Progenitor cell of endocrine pancreas (in vitro differentiated cells): Measurements from ENCODE around the gene KLRD1. TPM values are rescaled to one million over a fixed set of nuclear protein-coding genes. Genes with fewer than 3 reads are reported as not detected.

ENCODE experiments used
- DNase-seq: peaks from one replicate; pipeline ENCODE4 v3.0.0; 2021; ENCODE audit warnings: low spot score; ENCODE audit not compliant: unreplicated experiment
- H3K27ac Mint-ChIP-seq: 2 replicates; pipeline ENCODE4 v1.8.0; 2021; ENCODE audit warnings: mild to moderate bottlenecking, moderate library complexity, mixed read lengths
- H3K27me3 Mint-ChIP-seq: 2 replicates; pipeline ENCODE4 v1.8.0; 2021; ENCODE audit warnings: mixed read lengths
- H3K36me3 Mint-ChIP-seq: 2 replicates; pipeline ENCODE4 v1.8.0; 2022; ENCODE audit warnings: mixed read lengths; ENCODE audit not compliant: insufficient read depth
- H3K4me1 Mint-ChIP-seq: 2 replicates; pipeline ENCODE4 v1.8.0; 2021; ENCODE audit warnings: low read depth, mixed read lengths
- H3K4me3 Mint-ChIP-seq: 2 replicates; pipeline ENCODE4 v1.8.0; 2021; ENCODE audit warnings: low read depth, mild to moderate bottlenecking, moderate library complexity, mixed read lengths
- H3K9me3 Mint-ChIP-seq: 2 replicates; pipeline ENCODE4 v1.8.0; 2021; ENCODE audit warnings: low read depth, mixed read lengths
- total RNA-seq: library from RNA; stranded (reverse); gene quantifications from 2 replicates; pipeline ENCODE4 v1.2.1, GENCODE V29; 2021
- TF ChIP-seq, protein P1 (sequence below): fragments of 200-600 bp; sonication (generic); IDR thresholded peaks from one replicate; pipeline ENCODE4 v1.5.0; 2021; ENCODE audit warnings: antibody characterized with exemption, mild to moderate bottlenecking; ENCODE audit not compliant: unreplicated experiment

The KLRD1 gene
- total RNA-seq, 1 donor from 2014 or later = 0.48 TPM

- TF ChIP-seq, protein P1, sequence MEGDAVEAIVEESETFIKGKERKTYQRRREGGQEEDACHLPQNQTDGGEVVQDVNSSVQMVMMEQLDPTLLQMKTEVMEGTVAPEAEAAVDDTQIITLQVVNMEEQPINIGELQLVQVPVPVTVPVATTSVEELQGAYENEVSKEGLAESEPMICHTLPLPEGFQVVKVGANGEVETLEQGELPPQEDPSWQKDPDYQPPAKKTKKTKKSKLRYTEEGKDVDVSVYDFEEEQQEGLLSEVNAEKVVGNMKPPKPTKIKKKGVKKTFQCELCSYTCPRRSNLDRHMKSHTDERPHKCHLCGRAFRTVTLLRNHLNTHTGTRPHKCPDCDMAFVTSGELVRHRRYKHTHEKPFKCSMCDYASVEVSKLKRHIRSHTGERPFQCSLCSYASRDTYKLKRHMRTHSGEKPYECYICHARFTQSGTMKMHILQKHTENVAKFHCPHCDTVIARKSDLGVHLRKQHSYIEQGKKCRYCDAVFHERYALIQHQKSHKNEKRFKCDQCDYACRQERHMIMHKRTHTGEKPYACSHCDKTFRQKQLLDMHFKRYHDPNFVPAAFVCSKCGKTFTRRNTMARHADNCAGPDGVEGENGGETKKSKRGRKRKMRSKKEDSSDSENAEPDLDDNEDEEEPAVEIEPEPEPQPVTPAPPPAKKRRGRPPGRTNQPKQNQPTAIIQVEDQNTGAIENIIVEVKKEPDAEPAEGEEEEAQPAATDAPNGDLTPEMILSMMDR = no peak
- Mint-ChIP-seq H3K27me3 (no peaks in the 10 kb centered on the region), H3K9me3 (peaks cover 3% of the 10 kb centered on the region), H3K4me3 (no peak overlapping the region), H3K36me3 (peaks cover 4% of the 10 kb centered on the region), H3K4me1 (peaks cover 35% of the 10 kb centered on the region), H3K27ac (peak overlapping the region; percentile 80)
- DNase-seq = no peak
Measured at GRCh38 chr12:10358131-10358530, 50.5 kb downstream of the KLRD1 start.

GRCh38 chr12:10358969-10359368 is 51.3 kb downstream of the KLRD1 start:
- H3K4me3 Mint-ChIP-seq = no peak overlapping the region
- TF ChIP-seq, protein P1 = no peak
- H3K4me1 Mint-ChIP-seq = peaks cover 33% of the 10 kb centered on the region
- no peak for DNase-seq
- H3K9me3 Mint-ChIP-seq = peaks cover 3% of the 10 kb centered on the region
- no peaks in the 10 kb centered on the region for H3K27me3 Mint-ChIP-seq
- peak overlapping the region; percentile 80 for H3K27ac Mint-ChIP-seq
- H3K36me3 Mint-ChIP-seq = peaks cover 4% of the 10 kb centered on the region

DNA sequence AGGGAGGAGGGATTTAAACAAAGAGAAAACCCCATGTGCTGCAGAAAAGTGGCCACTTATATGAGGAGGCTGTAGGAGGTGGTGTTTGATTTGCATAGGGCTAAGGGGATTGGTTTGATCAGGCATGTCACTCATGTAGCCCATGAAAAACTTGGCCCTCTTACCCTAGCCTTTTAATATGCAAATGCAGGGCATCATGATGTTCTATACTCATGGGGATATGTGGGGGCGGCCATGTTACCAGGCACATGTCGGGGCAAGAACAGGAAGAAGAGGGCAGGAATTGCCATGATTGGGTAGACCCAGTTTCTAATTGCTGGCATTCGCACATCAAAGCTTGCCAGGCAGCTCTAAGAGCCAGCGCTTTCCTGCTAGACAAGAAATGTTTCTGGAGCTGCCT is 53.4 kb downstream of the KLRD1 start:
- Mint-ChIP-seq H3K27me3 (no peaks in the 10 kb centered on the region), H3K4me3 (peak overlapping the region; percentile 47), H3K9me3 (no peaks in the 10 kb centered on the region), H3K4me1 (peaks cover 28% of the 10 kb centered on the region), H3K36me3 (peaks cover 4% of the 10 kb centered on the region), H3K27ac (no peak overlapping the region)
- TF ChIP-seq, protein P1 = no peak
- no peak for DNase-seq

DNA sequence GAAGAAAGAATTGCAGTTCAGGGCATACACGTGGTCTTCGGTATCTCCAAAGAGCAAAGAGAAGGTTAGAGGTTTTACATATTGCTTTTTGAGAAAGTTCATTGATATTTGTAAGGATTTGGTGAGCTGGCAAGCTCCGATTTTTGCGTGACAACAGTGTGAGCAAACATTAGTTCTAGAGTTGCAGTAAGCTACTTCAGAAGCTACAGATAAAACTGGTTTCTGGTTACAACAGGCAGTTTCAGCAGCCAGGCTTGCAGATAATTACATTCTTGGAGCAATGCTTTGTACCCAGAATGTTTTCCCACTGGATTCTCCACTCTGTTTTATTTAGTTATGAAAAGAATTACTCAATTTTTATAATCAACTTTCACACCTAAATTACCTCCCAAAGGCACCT is 54.0 kb downstream of the KLRD1 start:
- no peak overlapping the region for H3K27ac Mint-ChIP-seq
- DNase-seq = no peak
- peaks cover 28% of the 10 kb centered on the region for H3K4me1 Mint-ChIP-seq
- H3K9me3 Mint-ChIP-seq = no peaks in the 10 kb centered on the region
- TF ChIP-seq, protein P1 = no peak
- H3K4me3 Mint-ChIP-seq = peak overlapping the region; percentile 47
- no peaks in the 10 kb centered on the region for H3K27me3 Mint-ChIP-seq
- H3K36me3 Mint-ChIP-seq = peaks cover 6% of the 10 kb centered on the region

GRCh38 chr12:10362325-10362724 is 54.7 kb downstream of the KLRD1 start:
- Mint-ChIP-seq H3K4me3 (no peak overlapping the region), H3K9me3 (no peaks in the 10 kb centered on the region), H3K27ac (no peak overlapping the region), H3K27me3 (no peaks in the 10 kb centered on the region), H3K36me3 (peaks cover 11% of the 10 kb centered on the region), H3K4me1 (peaks cover 32% of the 10 kb centered on the region)
- TF ChIP-seq, protein P1 = no peak
- DNase-seq = no peak
